Brain pericyte (primary cell): Measurements from ENCODE around the gene TSGA10IP.

Experiments
- DNase-seq: peaks from one replicate; pipeline ENCODE4 v3.0.0-alpha.2; 2012; ENCODE audit warnings: low read depth, low spot score

Gene TSGA10IP

GRCh38 chr11:65917434-65918210 is 27.7 kb upstream of the TSGA10IP start:
- no peak for DNase-seq

GRCh38 chr11:65918211-65919140 is 26.8 kb upstream of the TSGA10IP start, which contains the start of gene C11orf68:
C11orf68 (minus strand) TSS chr11:65919062; CDS start chr11:65919031, 31 bp downstream.
- DNase-seq, result no peak

GRCh38 chr11:65919141-65919572 is 26.1 kb upstream of the TSGA10IP start, which contains the start of gene DRAP1:
DRAP1 (plus strand) TSS chr11:65919426; CDS start chr11:65919502, 76 bp downstream.
- peak; percentile 87 for DNase-seq

GRCh38 chr11:65919573-65920371 is 25.5 kb upstream of the TSGA10IP start:
- DNase-seq, result no peak

GRCh38 chr11:65920372-65920802 is 24.9 kb upstream of the TSGA10IP start:
- no peak for DNase-seq

GRCh38 chr11:65921033-65921555 is 24.2 kb upstream of the TSGA10IP start:
- no peak for DNase-seq

- DNase-seq, result no peak
Observed at GRCh38 chr11:65921876-65922275, 23.4 kb upstream of the TSGA10IP start.

- DNase-seq, result no peak
Observed at GRCh38 chr11:65922565-65922964, 22.7 kb upstream of the TSGA10IP start.

- DNase-seq, result no peak
Observed at GRCh38 chr11:65925397-65925796, 19.9 kb upstream of the TSGA10IP start.

- no peak for DNase-seq
Observed at GRCh38 chr11:65927904-65928397, 17.3 kb upstream of the TSGA10IP start.

GRCh38 chr11:65928667-65929066 is 16.6 kb upstream of the TSGA10IP start:
- DNase-seq, result no peak

- DNase-seq, result no peak
Observed at GRCh38 chr11:65931773-65932557, 13.3 kb upstream of the TSGA10IP start.

GRCh38 chr11:65932558-65932919 is 12.7 kb upstream of the TSGA10IP start:
- DNase-seq, result no peak

- DNase-seq, result no peak
Observed at GRCh38 chr11:65934014-65934413, 11.3 kb upstream of the TSGA10IP start.

GRCh38 chr11:65937766-65938165 is 7.5 kb upstream of the TSGA10IP start:
- no peak for DNase-seq

GRCh38 chr11:65941720-65942310 is 3.5 kb upstream of the TSGA10IP start:
- no peak for DNase-seq

GRCh38 chr11:65942531-65942930 is 2.7 kb upstream of the TSGA10IP start:
- DNase-seq, result no peak

GRCh38 chr11:65944191-65944590 is 1.1 kb upstream of the TSGA10IP start:
- no peak for DNase-seq

GRCh38 chr11:65944767-65945166 is 513 bp upstream of the TSGA10IP start:
- DNase-seq, result no peak
